Stimulated activated naive CD8-positive, alpha-beta T cell treated with anti-CD3 and anti-CD28 coated beads, Interleukin-15, Interleukin-2, amounts not matched to agents 100 ng/mL and 50 ng/mL, for 24 hours (primary cell): ENCODE results near the gene RPGRIP1L.

Source experiments
- H3K27ac Mint-ChIP-seq: one replicate; pipeline ENCODE4 v1.8.0; 2021; ENCODE audit warnings: mild to moderate bottlenecking, mixed read lengths
- H3K27me3 Mint-ChIP-seq: one replicate; pipeline ENCODE4 v1.8.0; 2021; ENCODE audit warnings: mixed read lengths
- H3K36me3 Mint-ChIP-seq: one replicate; pipeline ENCODE4 v1.8.0; 2021; ENCODE audit warnings: low read depth, mixed read lengths
- H3K4me1 Mint-ChIP-seq: one replicate; pipeline ENCODE4 v1.8.0; 2021; ENCODE audit warnings: low read depth, mixed read lengths
- H3K4me3 Mint-ChIP-seq: one replicate; pipeline ENCODE4 v1.8.0; 2021; ENCODE audit warnings: mild to moderate bottlenecking, mixed read lengths
- H3K9me3 Mint-ChIP-seq: one replicate; pipeline ENCODE4 v1.8.0; 2021; ENCODE audit warnings: mixed read lengths

RPGRIP1L gene

DNA sequence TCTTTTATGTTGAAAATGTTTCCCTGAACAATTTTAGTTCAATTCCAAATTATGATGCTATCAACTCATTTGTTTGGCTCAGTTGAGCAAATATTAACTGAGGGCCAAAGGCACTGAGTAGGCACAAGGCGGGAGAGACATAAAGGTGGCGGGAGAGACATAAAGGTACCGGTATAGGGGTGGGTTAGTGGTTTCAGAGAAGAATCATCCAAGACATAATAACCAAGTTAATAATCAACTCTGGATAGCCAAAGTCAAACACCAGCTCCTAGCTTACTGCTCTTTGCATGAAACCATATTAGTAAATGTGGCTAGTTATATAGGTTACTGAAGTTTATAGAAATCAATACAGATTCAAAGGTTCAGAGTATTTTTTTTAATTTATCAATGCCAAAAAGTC lies 91.7 kb downstream of the RPGRIP1L start:
- Mint-ChIP-seq H3K4me3 (no peak overlapping the region), H3K27ac (no peak overlapping the region), H3K36me3 (no peaks in the 10 kb centered on the region), H3K9me3 (no peaks in the 10 kb centered on the region), H3K27me3 (no peaks in the 10 kb centered on the region), H3K4me1 (no peaks in the 10 kb centered on the region)

- Mint-ChIP-seq H3K36me3 (no peaks in the 10 kb centered on the region), H3K4me3 (no peak overlapping the region), H3K9me3 (no peaks in the 10 kb centered on the region), H3K4me1 (no peaks in the 10 kb centered on the region), H3K27ac (no peak overlapping the region), H3K27me3 (no peaks in the 10 kb centered on the region)
Measured at GRCh38 chr16:53611179-53611696, 92.4 kb downstream of the RPGRIP1L start.

DNA sequence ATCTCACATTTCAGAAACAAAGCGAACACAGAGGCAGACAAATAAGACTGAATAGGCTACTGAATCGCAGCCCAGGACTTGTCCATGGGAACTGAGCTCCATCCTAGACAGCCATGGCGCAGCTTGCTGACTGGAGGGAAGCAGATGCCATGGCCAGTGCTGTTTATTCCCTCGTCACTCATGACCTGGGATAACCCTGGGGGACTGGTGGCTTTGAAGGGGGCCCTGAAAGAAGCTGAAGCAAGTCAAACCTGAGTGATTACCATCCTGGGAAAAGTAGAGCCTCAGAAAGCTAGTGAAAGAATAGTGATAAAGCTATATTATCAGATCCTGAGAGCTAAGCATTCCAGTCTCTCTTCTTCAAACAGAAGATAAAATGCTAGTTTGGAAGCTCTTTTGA lies 94.1 kb downstream of the RPGRIP1L start:
- H3K36me3 Mint-ChIP-seq = peaks cover 7% of the 10 kb centered on the region
- no peaks in the 10 kb centered on the region for H3K27me3 Mint-ChIP-seq
- no peaks in the 10 kb centered on the region for H3K4me1 Mint-ChIP-seq
- no peak overlapping the region for H3K27ac Mint-ChIP-seq
- no peaks in the 10 kb centered on the region for H3K9me3 Mint-ChIP-seq
- no peak overlapping the region for H3K4me3 Mint-ChIP-seq

DNA sequence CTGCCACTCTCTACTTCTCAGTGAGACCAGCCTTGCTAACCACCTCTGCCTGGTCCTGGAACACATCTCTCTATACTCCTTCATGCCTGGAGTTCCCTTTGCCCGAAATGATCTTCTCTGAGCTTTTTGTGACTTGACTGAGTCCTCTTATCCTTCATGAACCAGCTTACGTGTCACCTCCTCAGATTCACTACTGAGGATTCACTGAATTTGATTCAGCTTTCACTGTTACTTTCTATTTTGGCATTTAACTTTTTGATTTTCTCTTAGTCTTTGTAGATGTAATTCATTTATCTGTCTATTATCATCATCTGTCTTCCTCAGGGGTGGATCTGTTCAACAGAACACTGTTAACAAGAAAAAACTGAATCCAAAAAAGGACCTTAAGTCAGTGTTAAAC lies 95.6 kb downstream of the RPGRIP1L start:
- H3K27ac Mint-ChIP-seq = no peak overlapping the region
- no peaks in the 10 kb centered on the region for H3K4me1 Mint-ChIP-seq
- peaks cover 7% of the 10 kb centered on the region for H3K36me3 Mint-ChIP-seq
- no peak overlapping the region for H3K4me3 Mint-ChIP-seq
- no peaks in the 10 kb centered on the region for H3K27me3 Mint-ChIP-seq
- no peaks in the 10 kb centered on the region for H3K9me3 Mint-ChIP-seq

- Mint-ChIP-seq H3K27me3 (no peaks in the 10 kb centered on the region), H3K27ac (no peak overlapping the region), H3K4me3 (no peak overlapping the region), H3K4me1 (no peaks in the 10 kb centered on the region), H3K9me3 (no peaks in the 10 kb centered on the region), H3K36me3 (peaks cover 7% of the 10 kb centered on the region)
Measured at GRCh38 chr16:53605831-53606400, 97.7 kb downstream of the RPGRIP1L start.

DNA sequence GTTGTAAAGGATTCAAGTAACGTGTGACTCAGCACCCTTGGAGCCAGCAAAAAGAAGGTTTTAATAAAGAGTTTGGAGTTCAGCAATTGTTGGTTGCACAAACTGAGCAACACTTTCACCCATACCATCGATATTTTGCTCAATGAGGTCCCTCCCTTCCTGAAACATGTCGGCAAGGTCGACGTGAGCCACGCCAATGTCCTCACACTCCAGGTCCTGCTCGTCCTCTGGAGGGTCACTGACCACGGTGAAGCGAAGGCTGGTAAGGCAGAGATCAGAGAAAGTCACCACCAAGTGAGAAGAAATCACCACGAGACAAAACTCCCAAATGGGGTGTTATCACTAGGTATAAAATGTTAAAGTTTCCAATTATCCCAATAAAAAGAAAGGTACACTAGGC lies 98.3 kb downstream of the RPGRIP1L start:
- Mint-ChIP-seq H3K27me3 (no peaks in the 10 kb centered on the region), H3K4me3 (no peak overlapping the region), H3K9me3 (no peaks in the 10 kb centered on the region), H3K36me3 (peaks cover 7% of the 10 kb centered on the region), H3K27ac (no peak overlapping the region), H3K4me1 (no peaks in the 10 kb centered on the region)

GRCh38 chr16:53601961-53602360 lies 101.7 kb downstream of the RPGRIP1L start:
- Mint-ChIP-seq H3K4me1 (no peaks in the 10 kb centered on the region), H3K4me3 (no peak overlapping the region)

GRCh38 chr16:53600616-53601015 lies 103.0 kb downstream of the RPGRIP1L start:
- Mint-ChIP-seq H3K27me3 (no peaks in the 10 kb centered on the region), H3K27ac (no peak overlapping the region), H3K4me3 (no peak overlapping the region), H3K4me1 (no peaks in the 10 kb centered on the region), H3K36me3 (peaks cover 26% of the 10 kb centered on the region), H3K9me3 (peaks cover 10% of the 10 kb centered on the region)

More at GRCh38 chr16:53601961-53602360, 101.7 kb downstream of the RPGRIP1L start:
- peaks cover 17% of the 10 kb centered on the region for H3K36me3 Mint-ChIP-seq
- H3K27ac Mint-ChIP-seq = no peak overlapping the region
- no peaks in the 10 kb centered on the region for H3K27me3 Mint-ChIP-seq
- no peaks in the 10 kb centered on the region for H3K9me3 Mint-ChIP-seq

DNA sequence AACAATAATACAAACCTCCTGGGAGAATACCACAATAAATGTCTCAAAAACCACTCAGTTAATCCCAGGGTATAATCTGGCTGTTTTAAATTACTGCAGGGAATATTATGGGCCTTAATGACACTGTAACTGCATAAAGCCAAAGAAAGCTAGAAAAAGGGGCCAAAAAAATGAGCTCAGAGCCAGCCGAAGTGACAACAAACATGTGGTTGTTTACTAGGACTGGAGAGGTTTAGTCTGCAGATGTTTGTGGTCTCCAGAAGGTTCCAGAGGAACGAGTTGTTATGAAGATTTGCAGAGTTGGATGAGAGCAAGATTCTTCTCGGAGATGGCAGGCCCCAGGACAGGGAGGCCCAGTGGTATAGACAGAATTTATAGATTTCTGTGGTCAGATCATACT lies 103.5 kb downstream of the RPGRIP1L start:
- Mint-ChIP-seq H3K4me3 (no peak overlapping the region), H3K9me3 (peaks cover 15% of the 10 kb centered on the region), H3K36me3 (peaks cover 27% of the 10 kb centered on the region), H3K4me1 (no peaks in the 10 kb centered on the region), H3K27ac (no peak overlapping the region), H3K27me3 (peaks cover 4% of the 10 kb centered on the region)

- Mint-ChIP-seq H3K4me3 (no peak overlapping the region), H3K4me1 (no peaks in the 10 kb centered on the region), H3K27ac (no peak overlapping the region), H3K9me3 (peaks cover 19% of the 10 kb centered on the region), H3K27me3 (peaks cover 5% of the 10 kb centered on the region), H3K36me3 (peaks cover 27% of the 10 kb centered on the region)
Measured at GRCh38 chr16:53599548-53599947, 104.1 kb downstream of the RPGRIP1L start.

DNA sequence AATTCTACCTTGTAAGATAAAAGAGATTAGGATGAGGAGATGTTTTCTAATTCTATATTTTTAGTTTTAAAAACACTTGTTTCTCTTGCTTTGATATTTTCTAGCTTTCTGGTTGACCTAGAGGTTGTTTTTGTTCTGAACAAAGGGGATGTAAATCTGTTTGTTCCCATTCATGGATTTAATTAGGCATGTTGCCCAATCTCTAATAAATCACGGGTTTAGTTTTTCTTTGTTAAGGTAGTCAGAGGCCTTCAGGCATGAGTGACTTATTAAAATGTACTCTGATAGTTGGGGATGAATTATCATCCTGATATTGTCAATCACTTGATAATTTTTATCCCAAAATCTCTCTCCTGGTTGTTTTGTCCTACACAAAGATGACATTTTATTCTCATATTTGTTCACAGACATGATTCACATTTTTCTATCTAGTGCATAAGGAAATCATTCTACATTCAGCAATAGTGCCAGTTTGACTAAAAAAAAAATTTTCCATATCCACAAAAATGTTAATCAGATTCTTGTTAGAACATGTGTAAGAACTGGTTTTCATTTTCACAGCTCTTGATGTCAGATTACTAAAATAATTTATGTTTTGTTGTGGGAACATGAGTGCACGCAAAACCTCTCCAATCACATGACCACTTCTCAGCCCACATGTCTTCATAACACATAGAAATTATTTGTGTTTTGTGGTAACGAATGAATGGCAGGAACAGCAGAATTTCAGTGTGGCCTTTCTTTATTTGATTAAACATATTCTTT lies 105.0 kb downstream of the RPGRIP1L start:
- no peak overlapping the region for H3K27ac Mint-ChIP-seq
- peaks cover 10% of the 10 kb centered on the region for H3K27me3 Mint-ChIP-seq
- H3K36me3 Mint-ChIP-seq = peaks cover 27% of the 10 kb centered on the region
- H3K4me3 Mint-ChIP-seq = no peak overlapping the region
- no peaks in the 10 kb centered on the region for H3K4me1 Mint-ChIP-seq
- H3K9me3 Mint-ChIP-seq = peaks cover 19% of the 10 kb centered on the region

DNA sequence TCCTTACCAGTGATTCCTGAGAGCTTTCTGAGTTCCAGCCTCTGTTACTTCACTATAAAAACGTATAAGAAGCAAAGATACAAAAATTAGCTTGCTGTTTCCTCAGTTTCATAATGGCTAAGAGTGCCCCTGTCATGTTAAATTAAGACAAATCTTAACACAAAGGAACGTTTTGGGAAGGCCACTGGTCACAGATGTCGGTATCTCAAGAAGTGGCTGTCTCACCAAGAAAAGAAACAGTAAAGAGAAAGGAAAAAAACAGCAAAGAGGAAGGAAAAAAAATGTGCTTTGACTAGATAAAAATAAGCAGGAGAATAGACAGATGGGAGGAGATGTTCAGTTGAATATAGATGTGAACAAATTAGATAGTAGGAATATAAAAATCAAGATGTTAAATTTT lies 105.9 kb downstream of the RPGRIP1L start:
- H3K27me3 Mint-ChIP-seq = peaks cover 10% of the 10 kb centered on the region
- no peak overlapping the region for H3K27ac Mint-ChIP-seq
- peaks cover 19% of the 10 kb centered on the region for H3K9me3 Mint-ChIP-seq
- H3K4me3 Mint-ChIP-seq = no peak overlapping the region
- no peaks in the 10 kb centered on the region for H3K4me1 Mint-ChIP-seq
- H3K36me3 Mint-ChIP-seq = peaks cover 27% of the 10 kb centered on the region

GRCh38 chr16:53588081-53588648 lies 115.5 kb downstream of the RPGRIP1L start:
- Mint-ChIP-seq H3K27me3 (peaks cover 9% of the 10 kb centered on the region), H3K4me1 (no peaks in the 10 kb centered on the region), H3K4me3 (no peak overlapping the region), H3K9me3 (peaks cover 11% of the 10 kb centered on the region), H3K27ac (no peak overlapping the region), H3K36me3 (peaks cover 9% of the 10 kb centered on the region)

DNA sequence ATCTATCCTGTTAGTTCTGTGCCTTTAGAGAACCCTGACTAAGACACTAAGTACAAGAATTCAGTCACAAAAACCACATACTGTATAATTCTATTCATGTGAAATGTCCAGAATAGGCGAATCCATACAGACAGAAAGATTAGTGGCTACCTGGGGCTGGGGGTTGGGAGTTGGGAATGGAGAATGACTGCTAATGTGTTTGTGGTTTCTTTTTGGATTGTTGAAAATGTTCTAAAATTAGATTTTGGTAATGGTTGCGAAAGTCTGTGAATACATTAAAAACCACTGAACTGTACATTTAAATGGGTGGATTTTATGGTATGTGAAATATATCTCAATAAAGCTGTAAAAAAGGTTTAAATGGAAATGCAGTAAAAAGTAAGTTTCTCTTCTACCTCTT lies 120.3 kb downstream of the RPGRIP1L start:
- Mint-ChIP-seq H3K27me3 (no peaks in the 10 kb centered on the region), H3K4me1 (no peaks in the 10 kb centered on the region), H3K27ac (no peak overlapping the region), H3K36me3 (no peaks in the 10 kb centered on the region), H3K4me3 (no peak overlapping the region), H3K9me3 (no peaks in the 10 kb centered on the region)

GRCh38 chr16:53581784-53582183 lies 121.9 kb downstream of the RPGRIP1L start:
- Mint-ChIP-seq H3K4me1 (no peaks in the 10 kb centered on the region), H3K9me3 (no peaks in the 10 kb centered on the region), H3K27me3 (no peaks in the 10 kb centered on the region), H3K36me3 (no peaks in the 10 kb centered on the region), H3K27ac (no peak overlapping the region), H3K4me3 (no peak overlapping the region)
